CD8-positive, alpha-beta memory T cell (primary cell): ENCODE results near the gene ITGA7. TPM values are rescaled to one million over a fixed set of nuclear protein-coding genes. Genes with fewer than 3 reads are reported as not detected.

Source experiments
- CTCF ChIA-PET: fragments of 350-600 bp; sonication (Branson Sonifier 250); formaldehyde crosslinking; loops from one replicate; lab custom pipeline; 2021; ENCODE audit warnings: antibody characterized with exemption; lab: Charles Lee
- POLR2A ChIA-PET: fragments of 350-600 bp; sonication (Branson Sonifier 250); formaldehyde crosslinking; loops from one replicate; lab custom pipeline; 2021; ENCODE audit warnings: antibody characterized with exemption; lab: Charles Lee
- DNase-seq, 5 donors: peaks; one replicate each; pipeline versions ENCODE4 v3.0.0 to v3.0.0-alpha.2; 2020 to 2022; ENCODE audit warnings: mixed read lengths in 1 of 5
- H3K27ac ChIP-seq: one replicate; pipeline ENCODE4 v1.7.0; 2013; ENCODE audit warnings: low read depth, mild to moderate bottlenecking, low read length, moderate library complexity
- H3K27me3 ChIP-seq: 2 replicates; pipeline ENCODE4 v1.7.0; 2013; ENCODE audit warnings: low read length, mild to moderate bottlenecking; ENCODE audit not compliant: insufficient read depth, poor library complexity, severe bottlenecking
- H3K36me3 ChIP-seq: 2 replicates; pipeline ENCODE4 v1.7.0; 2013; ENCODE audit warnings: mild to moderate bottlenecking, low read length, moderate library complexity; ENCODE audit not compliant: insufficient read depth
- H3K4me1 ChIP-seq: 2 replicates; pipeline ENCODE4 v1.7.0; 2013; ENCODE audit warnings: mild to moderate bottlenecking, low read length, moderate library complexity; ENCODE audit not compliant: insufficient read depth
- H3K4me3 ChIP-seq: 2 replicates; pipeline ENCODE4 v1.7.0; 2013; ENCODE audit warnings: mild to moderate bottlenecking, low read length
- H3K9me3 ChIP-seq: 2 replicates; pipeline ENCODE4 v1.7.0; 2013; ENCODE audit warnings: mild to moderate bottlenecking, low read length
- H3K27ac Mint-ChIP-seq, 8 donors: one replicate each; pipeline ENCODE4 v1.8.0; 2020 to 2021; ENCODE audit warnings: mixed read lengths in 8 of 8, mild to moderate bottlenecking in 6 of 8, inconsistent platforms in 3 of 8, moderate library complexity in 3 of 8
- H3K27me3 Mint-ChIP-seq, 2 donors: one replicate each; pipeline ENCODE4 v1.8.0; 2020 to 2021; ENCODE audit warnings: mixed read lengths in 2 of 2, mild to moderate bottlenecking in 1 of 2, moderate library complexity in 1 of 2
- H3K36me3 Mint-ChIP-seq, 3 donors: one replicate each; pipeline ENCODE4 v1.8.0; 2020 to 2021; ENCODE audit warnings: mixed read lengths in 3 of 3, inconsistent platforms in 1 of 3, mild to moderate bottlenecking in 1 of 3
- H3K4me1 Mint-ChIP-seq, 3 donors: one replicate each; pipeline ENCODE4 v1.8.0; 2020 to 2021; ENCODE audit warnings: mixed read lengths in 3 of 3, inconsistent platforms in 1 of 3, mild to moderate bottlenecking in 1 of 3
- H3K4me3 Mint-ChIP-seq, 7 donors: one replicate each; pipeline ENCODE4 v1.8.0; 2020 to 2021; ENCODE audit warnings: mixed read lengths in 7 of 7, mild to moderate bottlenecking in 6 of 7, moderate library complexity in 4 of 7, inconsistent platforms in 2 of 7
- H3K9me3 Mint-ChIP-seq, 5 donors: one replicate each; pipeline ENCODE4 v1.8.0; 2020 to 2022; ENCODE audit warnings: mixed read lengths in 5 of 5, mild to moderate bottlenecking in 3 of 5, moderate library complexity in 2 of 5, inconsistent platforms in 1 of 5
- polyA plus RNA-seq: library from polyadenylated mRNA; unstranded; fragments of 300-500 nt; fragmentation: Illumina TruSeq; gene quantifications from one replicate; pipeline ENCODE4 v1.2.3, GENCODE V29; 2021
- total RNA-seq, 2 experiments: library from RNA; stranded (reverse); gene quantifications; one replicate each; pipeline ENCODE4 v1.2.3, GENCODE V29; 2021

The ITGA7 gene
- total and polyA plus RNA-seq, 3 experiments from 2014 or later, result 0.36 to 3.1 (median 2.7) TPM

- peaks cover 25% of the 10 kb centered on the region in 2 donors for H3K27me3 Mint-ChIP-seq
- H3K36me3 Mint-ChIP-seq, result no peaks in the 10 kb centered on the region
- peak overlapping the region; percentile 60 for H3K4me3 ChIP-seq
- H3K4me3 Mint-ChIP-seq, result peak overlapping the region; percentile 71 to 93 (median 87)
- peaks cover 12% of the 10 kb centered on the region for H3K27me3 ChIP-seq
- ChIA-PET CTCF (no interaction called here), POLR2A (no interaction called here)
- H3K36me3 ChIP-seq, result no peaks in the 10 kb centered on the region
- peaks cover 16% of the 10 kb centered on the region for H3K4me1 ChIP-seq
- peak overlapping the region in 2 of 8 donors; percentile 57 to 64 for H3K27ac Mint-ChIP-seq
- no peak for DNase-seq
- no peaks in the 10 kb centered on the region for H3K9me3 Mint-ChIP-seq
- no peak overlapping the region for H3K27ac ChIP-seq
- H3K4me1 Mint-ChIP-seq, result peaks cover 18 to 22% (median 20%) of the 10 kb centered on the region in 3 donors
- H3K9me3 ChIP-seq, result no peaks in the 10 kb centered on the region
Observed at GRCh38 chr12:55708695-55709233, 1.1 kb upstream of the ITGA7 start.

GRCh38 chr12:55707219-55707671 lies 459 bp downstream of the ITGA7 start:
- Mint-ChIP-seq H3K36me3 (no peaks in the 10 kb centered on the region), H3K9me3 (no peaks in the 10 kb centered on the region), H3K27ac (peak overlapping the region in 2 of 8 donors; percentile 24 to 81), H3K4me1 (peaks cover 18 to 22% (median 20%) of the 10 kb centered on the region in 3 donors), H3K4me3 (peak overlapping the region; percentile 67 to 93 (median 74)), H3K27me3 (peaks cover 25 to 29% of the 10 kb centered on the region in 2 donors)
- DNase-seq, result no peak
- H3K27ac ChIP-seq, result no peak overlapping the region
- ChIA-PET POLR2A (no interaction called here), CTCF (interaction anchor here (1.1 to 1.4 kb wide), 3 partner anchors 17 to 61 kb away, joined by 4 to 5 read pairs (median 4); no protein-coding TSS in a partner anchor)
- H3K36me3 ChIP-seq, result no peaks in the 10 kb centered on the region
- H3K9me3 ChIP-seq, result no peaks in the 10 kb centered on the region
- peaks cover 16% of the 10 kb centered on the region for H3K4me1 ChIP-seq
- no peak overlapping the region for H3K4me3 ChIP-seq
- H3K27me3 ChIP-seq, result peaks cover 12% of the 10 kb centered on the region

GRCh38 chr12:55706568-55707218 lies 1.0 kb downstream of the ITGA7 start:
- Histone ChIP-seq H3K4me3 (no peak overlapping the region), H3K9me3 (no peaks in the 10 kb centered on the region), H3K36me3 (no peaks in the 10 kb centered on the region), H3K27ac (no peak overlapping the region), H3K4me1 (peaks cover 16% of the 10 kb centered on the region), H3K27me3 (peaks cover 12% of the 10 kb centered on the region)
- no peaks in the 10 kb centered on the region for H3K36me3 Mint-ChIP-seq
- peaks cover 18 to 22% (median 20%) of the 10 kb centered on the region in 3 donors for H3K4me1 Mint-ChIP-seq
- ChIA-PET POLR2A (interaction anchor here (1.0 kb wide), 1 partner anchor 9 kb away, joined by 3 read pairs; no protein-coding TSS in a partner anchor), CTCF (interaction anchor here (1.1 to 1.4 kb wide), 4 partner anchors 18 to 123 kb away, joined by 4 to 5 read pairs (median 4); partner anchors contain the start of gene DNAJC14)
- H3K27me3 Mint-ChIP-seq, result peaks cover 25 to 29% of the 10 kb centered on the region in 2 donors
- no peak for DNase-seq
- H3K27ac Mint-ChIP-seq, result peak overlapping the region in 2 of 8 donors; percentile 24 to 93
- H3K9me3 Mint-ChIP-seq, result no peaks in the 10 kb centered on the region
- H3K4me3 Mint-ChIP-seq, result peak overlapping the region; percentile 67 to 93 (median 74)

- Histone ChIP-seq H3K27me3 (peaks cover 12% of the 10 kb centered on the region), H3K27ac (no peak overlapping the region), H3K4me1 (peaks cover 16% of the 10 kb centered on the region), H3K36me3 (no peaks in the 10 kb centered on the region), H3K9me3 (no peaks in the 10 kb centered on the region), H3K4me3 (no peak overlapping the region)
- no peaks in the 10 kb centered on the region for H3K9me3 Mint-ChIP-seq
- H3K4me1 Mint-ChIP-seq, result peaks cover 18 to 22% (median 20%) of the 10 kb centered on the region in 3 donors
- peak in 1 of 5 donors; percentile 47 for DNase-seq
- ChIA-PET POLR2A (interaction anchor here (1.0 kb wide), 1 partner anchor 10 kb away, joined by 3 read pairs; no protein-coding TSS in a partner anchor), CTCF (interaction anchor here (1.0 to 1.3 kb wide), 3 partner anchors 60 to 124 kb away, joined by 4 to 5 read pairs (median 4); partner anchors contain the start of gene DNAJC14)
- H3K4me3 Mint-ChIP-seq, result peak overlapping the region in 5 of 7 donors; percentile 34 to 61 (median 54)
- no peak overlapping the region for H3K27ac Mint-ChIP-seq
- H3K36me3 Mint-ChIP-seq, result no peaks in the 10 kb centered on the region
- peaks cover 25 to 29% of the 10 kb centered on the region in 2 donors for H3K27me3 Mint-ChIP-seq
Observed at GRCh38 chr12:55705782-55706402, 1.8 kb downstream of the ITGA7 start.

GRCh38 chr12:55704824-55705718 lies 2.6 kb downstream of the ITGA7 start:
- ChIA-PET POLR2A (no interaction called here), CTCF (interaction anchor here (1.0 to 1.3 kb wide), 3 partner anchors 49 to 125 kb away, joined by 3 to 5 read pairs (median 4); partner anchors contain the start of gene DNAJC14)
- Mint-ChIP-seq H3K4me1 (peaks cover 18 to 22% (median 20%) of the 10 kb centered on the region in 3 donors), H3K27ac (peak overlapping the region in 1 of 8 donors; percentile 18), H3K36me3 (no peaks in the 10 kb centered on the region), H3K9me3 (no peaks in the 10 kb centered on the region), H3K4me3 (no peak overlapping the region), H3K27me3 (peaks cover 25 to 27% of the 10 kb centered on the region in 2 donors)
- H3K27ac ChIP-seq, result no peak overlapping the region
- no peak overlapping the region for H3K4me3 ChIP-seq
- H3K36me3 ChIP-seq, result no peaks in the 10 kb centered on the region
- peaks cover 16% of the 10 kb centered on the region for H3K4me1 ChIP-seq
- peak in 1 of 5 donors; percentile 14 for DNase-seq
- H3K27me3 ChIP-seq, result peaks cover 12% of the 10 kb centered on the region
- H3K9me3 ChIP-seq, result no peaks in the 10 kb centered on the region

GRCh38 chr12:55703901-55704761 lies 3.6 kb downstream of the ITGA7 start:
- H3K4me3 ChIP-seq, result no peak overlapping the region
- Mint-ChIP-seq H3K4me3 (no peak overlapping the region), H3K9me3 (no peaks in the 10 kb centered on the region), H3K27ac (peak overlapping the region in 1 of 8 donors; percentile 92), H3K4me1 (peaks cover 17 to 21% (median 19%) of the 10 kb centered on the region in 3 donors), H3K36me3 (peaks cover 0 to 2% (median 0%) of the 10 kb centered on the region in 3 donors), H3K27me3 (peaks cover 19 to 29% of the 10 kb centered on the region in 2 donors)
- H3K4me1 ChIP-seq, result peaks cover 16% of the 10 kb centered on the region
- no peaks in the 10 kb centered on the region for H3K36me3 ChIP-seq
- ChIA-PET POLR2A (no interaction called here), CTCF (interaction anchor here (1.1 kb wide), 1 partner anchor 48 kb away, joined by 3 read pairs; no protein-coding TSS in a partner anchor)
- no peaks in the 10 kb centered on the region for H3K9me3 ChIP-seq
- H3K27me3 ChIP-seq, result peaks cover 12% of the 10 kb centered on the region
- H3K27ac ChIP-seq, result no peak overlapping the region
- DNase-seq, result no peak
